H9 (cell line): ENCODE data around the gene ZNF606. TPM values are rescaled to one million over a fixed set of nuclear protein-coding genes. Genes with fewer than 3 reads are reported as not detected.

Source experiments
- DNase-seq: peaks from one replicate; pipeline ENCODE4 v3.0.0-alpha.2; 2017
- H2AFZ ChIP-seq: one replicate; pipeline ENCODE4 v1.6.1; 2013; ENCODE audit warnings: mild to moderate bottlenecking, low read length, control low read depth, moderate library complexity
- H2AK5ac ChIP-seq: 2 replicates; pipeline ENCODE4 v1.6.1; 2013; ENCODE audit warnings: low read length, control low read depth, mixed read lengths; ENCODE audit not compliant: insufficient read length
- H2BK120ac ChIP-seq: one replicate; pipeline ENCODE4 v1.6.1; 2013; ENCODE audit warnings: low read depth, mild to moderate bottlenecking, low read length, control low read depth, inconsistent platforms; ENCODE audit not compliant: poor library complexity, severe bottlenecking
- H2BK12ac ChIP-seq: 2 replicates; pipeline ENCODE4 v1.6.1; 2013; ENCODE audit warnings: low read length, control low read depth, mixed read lengths, low read depth; ENCODE audit not compliant: insufficient read length
- H2BK15ac ChIP-seq: 2 replicates; pipeline ENCODE4 v1.6.1; 2013; ENCODE audit warnings: low read depth, low read length, control low read depth
- H2BK20ac ChIP-seq: one replicate; pipeline ENCODE4 v1.6.1; 2013; ENCODE audit warnings: low read depth, mild to moderate bottlenecking, low read length, control low read depth, inconsistent platforms; ENCODE audit not compliant: poor library complexity, severe bottlenecking
- H2BK5ac ChIP-seq: 2 replicates; pipeline ENCODE4 v1.6.1; 2013; ENCODE audit warnings: low read length, control low read depth, mixed read lengths; ENCODE audit not compliant: insufficient read length
- H3K14ac ChIP-seq: 2 replicates; pipeline ENCODE4 v1.6.1; 2013; ENCODE audit warnings: low read length, control low read depth; ENCODE audit not compliant: insufficient read depth
- H3K18ac ChIP-seq: 2 replicates; pipeline ENCODE4 v1.6.1; 2013; ENCODE audit warnings: low read depth, mild to moderate bottlenecking, mixed read lengths, low read length, control low read depth; ENCODE audit not compliant: insufficient read length
- H3K23ac ChIP-seq: 2 replicates; pipeline ENCODE4 v1.6.1; 2013; ENCODE audit warnings: low read length, control low read depth, mixed read lengths, low read depth; ENCODE audit not compliant: insufficient read length
- H3K23me2 ChIP-seq: 2 replicates; pipeline ENCODE4 v1.6.1; 2013; ENCODE audit warnings: low read depth, mild to moderate bottlenecking, mixed read lengths, low read length, control low read depth; ENCODE audit not compliant: insufficient read length, poor library complexity, severe bottlenecking
- H3K27ac ChIP-seq: 2 replicates; pipeline ENCODE4 v1.5.1; 2013; ENCODE audit warnings: low read length, control low read depth, mixed read lengths, low read depth; ENCODE audit not compliant: insufficient read length
- H3K27me3 ChIP-seq: 2 replicates; pipeline ENCODE4 v1.6.1; 2013; ENCODE audit warnings: low read length, control low read depth, inconsistent platforms; ENCODE audit not compliant: insufficient read depth
- H3K4ac ChIP-seq: 2 replicates; pipeline ENCODE4 v1.6.1; 2013; ENCODE audit warnings: low read depth, mild to moderate bottlenecking, control low read depth, inconsistent platforms, low read length, moderate library complexity
- H3K4me1 ChIP-seq: 2 replicates; pipeline ENCODE4 v1.6.1; 2013; ENCODE audit warnings: low read length, control low read depth, inconsistent platforms; ENCODE audit not compliant: insufficient read depth
- H3K4me2 ChIP-seq: 2 replicates; pipeline ENCODE4 v1.6.1; 2013; ENCODE audit warnings: low read length, control low read depth, mixed read lengths; ENCODE audit not compliant: insufficient read length, insufficient read depth
- H3K56ac ChIP-seq: 2 replicates; pipeline ENCODE4 v1.6.1; 2013; ENCODE audit warnings: low read depth, mild to moderate bottlenecking, mixed read lengths, low read length, control low read depth; ENCODE audit not compliant: insufficient read length
- H3K79me1 ChIP-seq: 2 replicates; pipeline ENCODE4 v1.6.1; 2013; ENCODE audit warnings: low read depth, mild to moderate bottlenecking, moderate library complexity, low read length, control low read depth, inconsistent platforms; ENCODE audit not compliant: insufficient read depth, poor library complexity, severe bottlenecking
- H3K79me2 ChIP-seq: 2 replicates; pipeline ENCODE4 v1.6.1; 2013; ENCODE audit warnings: low read length, control low read depth, inconsistent platforms; ENCODE audit not compliant: insufficient read depth
- H3K9ac ChIP-seq: 2 replicates; pipeline ENCODE4 v1.6.1; 2013; ENCODE audit warnings: low read length, control low read depth, mixed read lengths; ENCODE audit not compliant: insufficient read length; ENCODE audit errors: extremely low read depth
- H3K9me3 ChIP-seq: one replicate; pipeline ENCODE4 v1.6.1; 2013; ENCODE audit warnings: low read depth, low read length, inconsistent platforms; ENCODE audit not compliant: control insufficient read depth
- H3T11ph ChIP-seq: one replicate; pipeline ENCODE4 v1.6.1; 2013; ENCODE audit warnings: mild to moderate bottlenecking, low read length, control low read depth, inconsistent platforms
- H4K20me1 ChIP-seq: one replicate; pipeline ENCODE4 v1.6.1; 2013; ENCODE audit not compliant: control insufficient read depth, insufficient read length, insufficient read depth
- H4K5ac ChIP-seq: 2 replicates; pipeline ENCODE4 v1.6.1; 2013; ENCODE audit warnings: low read depth, mild to moderate bottlenecking, mixed read lengths, low read length, control low read depth; ENCODE audit not compliant: insufficient read length
- H4K8ac ChIP-seq: replicated peaks from 2 replicates; pipeline ENCODE4 v1.6.1; 2013; ENCODE audit warnings: low read length, control low read depth, mixed read lengths, low read depth; ENCODE audit not compliant: insufficient read length
- H4K91ac ChIP-seq: 2 replicates; pipeline ENCODE4 v1.6.1; 2013; ENCODE audit warnings: low read depth, mild to moderate bottlenecking, moderate library complexity, mixed read lengths, low read length, control low read depth; ENCODE audit not compliant: insufficient read length
- H3K27ac Mint-ChIP-seq, 3 experiments: 2 replicates in 2 of 3; 3 replicates in 1 of 3; pipeline ENCODE4 v1.8.0; 2020 to 2021; ENCODE audit warnings: mixed read lengths in 3 of 3, mild to moderate bottlenecking in 1 of 3, moderate library complexity in 1 of 3
- H3K27me3 Mint-ChIP-seq: 2 replicates; pipeline ENCODE4 v1.8.0; 2021; ENCODE audit warnings: low read depth, mild to moderate bottlenecking, moderate library complexity, mixed read lengths
- H3K36me3 Mint-ChIP-seq, 3 experiments: 2 replicates in 2 of 3; 3 replicates in 1 of 3; pipeline ENCODE4 v1.8.0; 2020 to 2021; ENCODE audit warnings: low read depth in 3 of 3, mixed read lengths in 3 of 3; ENCODE audit not compliant: insufficient read depth in 1 of 3
- H3K4me1 Mint-ChIP-seq, 2 experiments: 2 replicates each; pipeline ENCODE4 v1.8.0; 2020; ENCODE audit warnings: mixed read lengths in 2 of 2
- H3K4me3 Mint-ChIP-seq, 2 experiments: 2 replicates in 1 of 2; 3 replicates in 1 of 2; pipeline ENCODE4 v1.8.0; 2020 to 2021; ENCODE audit warnings: mild to moderate bottlenecking in 2 of 2, mixed read lengths in 2 of 2, moderate library complexity in 1 of 2
- H3K9me3 Mint-ChIP-seq, 2 experiments: 2 replicates in 1 of 2; 3 replicates in 1 of 2; pipeline ENCODE4 v1.8.0; 2020; ENCODE audit warnings: mild to moderate bottlenecking in 2 of 2, mixed read lengths in 2 of 2, moderate library complexity in 1 of 2
- CTCF ChIP-seq: fragments of 200-600 bp; sonication (generic); conservative IDR thresholded peaks from 3 replicates; pipeline ENCODE4 v1.8.0; 2021; ENCODE audit warnings: antibody characterized with exemption, mild to moderate bottlenecking
- WGBS: extraction: QIAGEN DNeasy Blood & Tissue Kit; methylation state at CpG from one replicate; pipeline ENCODE4 v1.1.7; 2013; ENCODE audit warnings: missing lambda C conversion rate, low lambda C conversion rate, mixed read lengths; ENCODE audit not compliant: insufficient read length; ENCODE audit errors: extremely low coverage; 5-methylcytosine and 5-hydroxymethylcytosine counted together
- total RNA-seq: library from RNA; stranded (reverse); gene quantifications from 2 replicates; pipeline ENCODE4 v1.2.1, GENCODE V29; 2021

ZNF606 gene
- total RNA-seq, 1 experiment from 2014 or later = 13.4 TPM

GRCh38 chr19:58024661-58025060, 22.0 kb upstream of the ZNF606 start:
- H3K27me3 Mint-ChIP-seq = peaks cover 12% of the 10 kb centered on the region
- H3K23me2 ChIP-seq = no peaks in the 10 kb centered on the region
- WGBS = no CpG with 5 or more reads among the region's 12 CpGs
- H3K23ac ChIP-seq = no peak overlapping the region
- H4K20me1 ChIP-seq = no peaks in the 10 kb centered on the region
- no peak overlapping the region for H2BK15ac ChIP-seq
- H4K5ac ChIP-seq = no peak overlapping the region
- no peak overlapping the region for H3K9ac ChIP-seq
- no peak overlapping the region for H4K8ac ChIP-seq
- H2BK5ac ChIP-seq = no peak overlapping the region
- no peak overlapping the region for H2AFZ ChIP-seq
- no peak overlapping the region for H2BK20ac ChIP-seq
- no peak overlapping the region for H2BK12ac ChIP-seq
- no peak overlapping the region for H2AK5ac ChIP-seq
- H3K27ac ChIP-seq = no peak overlapping the region
- H3K27ac Mint-ChIP-seq = no peak overlapping the region
- H3K36me3 Mint-ChIP-seq = peaks cover 7 to 14% (median 9%) of the 10 kb centered on the region in 3 experiments
- H3T11ph ChIP-seq = no peak overlapping the region
- H3K27me3 ChIP-seq = no peaks in the 10 kb centered on the region
- no peak overlapping the region for H3K4me2 ChIP-seq
- no peaks in the 10 kb centered on the region for H3K79me1 ChIP-seq
- peaks cover 71 to 76% of the 10 kb centered on the region in 2 experiments for H3K9me3 Mint-ChIP-seq
- H2BK120ac ChIP-seq = no peak overlapping the region
- no peak overlapping the region for H3K56ac ChIP-seq
- no peak for DNase-seq
- no peak for TF ChIP-seq CTCF
- no peaks in the 10 kb centered on the region for H3K4me1 ChIP-seq
- no peaks in the 10 kb centered on the region for H3K9me3 ChIP-seq
- no peaks in the 10 kb centered on the region for H3K4me1 Mint-ChIP-seq
- no peak overlapping the region for H3K14ac ChIP-seq
- no peak overlapping the region for H3K18ac ChIP-seq
- H3K4ac ChIP-seq = no peak overlapping the region
- no peak overlapping the region for H4K91ac ChIP-seq
- H3K4me3 Mint-ChIP-seq = no peak overlapping the region
- no peaks in the 10 kb centered on the region for H3K79me2 ChIP-seq
